Fibroblast of pulmonary artery (primary cell): ENCODE data around the gene SUGCT.

Experiments
- DNase-seq: peaks from one replicate; pipeline ENCODE4 v3.0.0-alpha.2; 2010; ENCODE audit warnings: low read depth
- H3K4me3 ChIP-seq: replicated peaks from 2 replicates; pipeline ENCODE4 v1.5.1; 2011; ENCODE audit warnings: low read depth, mild to moderate bottlenecking, control low read depth, low read length, moderate library complexity
- TF ChIP-seq, protein P1 (sequence below): IDR thresholded peaks from 2 replicates; pipeline ENCODE4 v1.5.1; 2011; ENCODE audit warnings: mild to moderate bottlenecking, control low read depth, low read length, inconsistent platforms; ENCODE audit errors: missing control alignments

Gene SUGCT

DNA sequence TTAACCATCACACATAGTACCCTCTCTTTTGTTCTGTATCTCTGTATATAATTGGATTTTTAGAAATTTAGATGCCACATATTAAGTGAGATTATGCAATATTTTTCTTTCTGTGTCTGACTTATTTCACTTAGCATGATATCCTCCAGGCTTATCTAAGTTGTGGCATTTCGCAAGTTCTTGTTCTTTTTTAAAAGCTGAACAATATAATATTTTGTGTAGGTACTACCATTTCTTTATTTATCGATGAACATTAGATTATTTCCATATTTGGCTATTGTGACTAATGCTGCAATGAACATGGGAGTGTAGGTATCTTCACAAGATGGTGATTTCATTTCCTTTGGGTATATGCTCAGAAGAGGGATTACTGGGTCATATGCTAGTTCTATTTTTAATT is 295.0 kb downstream of the SUGCT start:
- TF ChIP-seq, protein P1, sequence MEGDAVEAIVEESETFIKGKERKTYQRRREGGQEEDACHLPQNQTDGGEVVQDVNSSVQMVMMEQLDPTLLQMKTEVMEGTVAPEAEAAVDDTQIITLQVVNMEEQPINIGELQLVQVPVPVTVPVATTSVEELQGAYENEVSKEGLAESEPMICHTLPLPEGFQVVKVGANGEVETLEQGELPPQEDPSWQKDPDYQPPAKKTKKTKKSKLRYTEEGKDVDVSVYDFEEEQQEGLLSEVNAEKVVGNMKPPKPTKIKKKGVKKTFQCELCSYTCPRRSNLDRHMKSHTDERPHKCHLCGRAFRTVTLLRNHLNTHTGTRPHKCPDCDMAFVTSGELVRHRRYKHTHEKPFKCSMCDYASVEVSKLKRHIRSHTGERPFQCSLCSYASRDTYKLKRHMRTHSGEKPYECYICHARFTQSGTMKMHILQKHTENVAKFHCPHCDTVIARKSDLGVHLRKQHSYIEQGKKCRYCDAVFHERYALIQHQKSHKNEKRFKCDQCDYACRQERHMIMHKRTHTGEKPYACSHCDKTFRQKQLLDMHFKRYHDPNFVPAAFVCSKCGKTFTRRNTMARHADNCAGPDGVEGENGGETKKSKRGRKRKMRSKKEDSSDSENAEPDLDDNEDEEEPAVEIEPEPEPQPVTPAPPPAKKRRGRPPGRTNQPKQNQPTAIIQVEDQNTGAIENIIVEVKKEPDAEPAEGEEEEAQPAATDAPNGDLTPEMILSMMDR, result no peak
- no peak overlapping the region for H3K4me3 ChIP-seq
- peak; percentile 66 for DNase-seq

DNA sequence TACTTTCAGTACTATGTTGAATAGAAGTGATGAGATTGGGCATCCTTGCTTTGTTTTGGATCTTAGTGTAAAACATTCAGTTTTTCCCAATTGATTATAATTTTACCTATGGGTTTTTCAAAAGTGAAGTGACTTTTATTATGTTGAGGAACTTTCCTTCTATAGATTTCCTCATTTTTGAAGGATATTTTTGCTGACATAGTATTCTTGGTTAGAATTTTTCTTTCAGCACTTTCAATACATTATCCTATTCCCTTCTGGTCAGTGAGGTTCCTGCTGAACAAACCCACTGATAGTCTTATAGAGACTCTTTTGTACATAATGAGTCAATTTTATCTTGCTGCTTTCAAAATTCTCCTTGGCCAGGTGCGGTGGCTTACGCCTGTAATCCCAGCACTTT is 297.2 kb downstream of the SUGCT start:
- H3K4me3 ChIP-seq, result no peak overlapping the region
- no peak for DNase-seq
- TF ChIP-seq, protein P1, result no peak

DNA sequence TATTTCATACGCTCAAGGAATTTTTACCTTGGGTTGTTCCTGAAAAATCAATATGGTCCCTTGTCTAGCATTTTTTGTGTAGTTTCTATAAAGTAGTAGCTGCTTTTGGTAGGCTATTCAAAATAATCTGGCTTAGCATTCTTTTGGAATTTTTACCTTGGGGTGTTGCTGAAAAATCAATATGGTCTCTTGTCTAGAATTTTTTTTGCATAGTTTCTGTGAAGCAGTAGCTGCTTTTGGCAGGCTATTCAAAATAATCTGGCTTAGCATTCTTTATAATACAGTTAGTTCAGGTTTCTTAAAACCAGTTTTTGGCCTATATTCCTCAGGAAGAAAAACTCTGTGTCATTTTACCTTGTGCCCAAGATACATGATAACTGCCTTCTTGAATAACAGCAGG is 301.9 kb downstream of the SUGCT start:
- peak; percentile 12 for DNase-seq
- no peak overlapping the region for H3K4me3 ChIP-seq
- TF ChIP-seq, protein P1, result no peak

DNA sequence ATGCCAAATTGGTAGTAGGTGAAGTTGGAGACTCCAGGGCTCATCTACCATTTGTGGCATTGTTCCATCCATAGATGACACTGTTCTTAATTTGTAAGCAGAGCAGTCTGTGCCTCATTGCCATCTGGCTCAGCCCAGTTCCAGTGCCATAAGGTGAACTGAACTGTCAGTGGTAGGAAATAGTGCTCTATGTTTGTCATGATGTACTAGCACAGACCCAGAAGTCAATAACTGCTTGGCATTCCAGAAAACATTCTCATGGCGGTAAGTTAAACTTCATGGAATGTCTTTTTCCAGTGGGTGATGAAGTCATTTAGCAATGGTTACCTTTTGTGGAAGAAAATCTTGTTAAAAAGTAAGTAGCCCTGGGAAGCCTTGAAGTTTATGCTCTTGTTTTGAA is 302.7 kb downstream of the SUGCT start:
- TF ChIP-seq, protein P1, result no peak
- no peak overlapping the region for H3K4me3 ChIP-seq
- peak; percentile 94 for DNase-seq

DNA sequence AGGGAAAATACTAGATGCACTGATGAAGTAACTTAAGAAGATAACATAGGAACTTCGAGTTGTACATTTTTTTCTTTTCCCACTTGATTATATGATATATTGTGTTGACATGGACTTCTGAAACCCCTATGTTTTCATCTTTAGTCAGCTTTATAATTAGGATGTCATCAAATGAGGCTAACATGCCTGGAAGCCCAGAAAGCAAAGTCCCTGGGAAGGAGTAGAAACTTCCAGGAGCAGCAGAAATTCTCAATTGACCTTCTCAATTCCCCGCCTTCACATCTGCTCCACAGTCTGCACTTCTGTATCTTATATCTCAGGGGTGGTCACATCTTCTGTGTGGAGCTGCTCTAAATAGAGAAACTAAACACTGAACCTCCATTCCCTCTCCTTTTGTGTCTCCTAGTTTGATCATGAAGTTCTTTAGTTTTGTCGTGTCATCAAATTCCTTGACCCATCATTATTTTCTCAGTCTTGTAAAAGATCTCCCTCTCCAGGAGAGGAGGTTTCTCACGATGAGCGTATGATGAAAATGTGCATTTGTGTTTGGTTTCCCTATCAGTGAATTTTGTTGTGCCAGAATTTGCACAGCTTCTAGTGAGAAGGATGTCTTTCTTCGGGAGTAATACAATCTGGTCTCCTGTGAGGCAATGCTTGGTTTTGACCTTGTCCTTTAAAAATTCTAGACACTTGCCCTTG is 303.3 kb downstream of the SUGCT start:
- H3K4me3 ChIP-seq, result no peak overlapping the region
- peak; percentile 22 for DNase-seq
- TF ChIP-seq, protein P1, result no peak

DNA sequence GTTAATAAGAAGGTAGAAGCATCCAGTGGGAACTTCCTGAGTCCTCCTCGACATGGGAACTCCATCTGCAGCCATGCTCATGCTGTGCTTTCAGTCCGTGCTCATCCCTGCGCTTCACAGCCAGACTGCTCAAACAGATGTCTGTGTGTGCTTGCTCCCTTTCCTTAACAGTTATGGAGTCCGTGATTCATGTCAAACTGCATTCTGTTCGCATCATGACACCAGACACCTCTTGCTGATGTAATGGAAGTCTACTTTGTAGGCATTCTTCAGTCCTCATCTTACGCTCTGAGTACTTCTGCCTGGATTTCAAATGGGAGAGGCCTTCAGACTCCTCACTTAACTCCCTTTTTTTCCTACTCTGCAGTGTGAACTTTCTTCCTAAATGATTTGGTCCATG is 304.9 kb downstream of the SUGCT start:
- DNase-seq, result no peak
- TF ChIP-seq, protein P1, result no peak
- H3K4me3 ChIP-seq, result no peak overlapping the region

DNA sequence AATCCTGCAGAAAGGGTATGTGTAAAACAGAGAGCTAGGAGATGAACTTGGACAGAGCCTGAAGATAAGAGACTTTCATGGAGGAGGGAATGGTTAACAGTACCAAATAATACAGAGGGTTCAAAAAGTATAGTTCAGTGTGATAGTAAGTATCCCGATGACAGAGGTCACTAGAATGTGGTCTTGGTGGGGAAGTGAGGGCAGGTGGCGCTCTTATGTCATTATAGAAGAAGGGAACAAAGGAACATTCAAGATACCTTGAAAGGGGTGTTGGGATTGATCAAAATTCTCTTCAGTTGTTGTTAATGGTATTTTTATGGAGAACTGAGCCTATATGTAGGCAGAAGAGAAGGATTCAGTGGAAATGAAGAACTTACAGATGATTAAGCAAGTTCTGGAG is 312.5 kb downstream of the SUGCT start:
- no peak for DNase-seq
- H3K4me3 ChIP-seq, result no peak overlapping the region
- TF ChIP-seq, protein P1, result no peak
